ENCODE measurements around the gene FUT9.
"Not testable (repeated sequence)": the region's sequence is repeated elsewhere in the genome, so short reads cannot be mapped to it uniquely, and the experiment has no call there.

FUT9 gene

GRCh38 chr6:96194675-96195074, 178.9 kb downstream of the FUT9 start:
- DNase-seq = no peak

- no peak for DNase-seq
Observed at GRCh38 chr6:96195272-96195671, 179.5 kb downstream of the FUT9 start.

GRCh38 chr6:96196633-96197032, 180.9 kb downstream of the FUT9 start:
- no peak for DNase-seq

DNA sequence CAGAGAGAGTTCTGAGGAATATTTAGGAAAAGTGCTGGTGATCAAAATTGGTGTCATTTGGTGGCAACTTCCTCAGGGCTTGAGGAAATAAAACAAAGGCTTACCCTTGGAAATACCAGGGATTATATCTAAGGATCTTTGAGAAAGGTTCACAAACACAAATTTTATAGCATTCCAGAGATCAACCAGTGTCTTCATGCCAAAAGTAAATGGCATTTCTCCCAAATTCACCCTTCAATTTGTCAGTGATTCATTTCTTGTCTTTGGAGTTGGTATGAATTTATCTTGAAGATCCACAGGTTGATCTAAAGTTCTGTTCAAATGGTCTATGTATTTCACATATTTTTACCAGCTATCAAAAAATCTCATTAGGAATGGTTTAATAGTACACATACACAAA, 181.5 kb downstream of the FUT9 start:
- DNase-seq = no peak

DNA sequence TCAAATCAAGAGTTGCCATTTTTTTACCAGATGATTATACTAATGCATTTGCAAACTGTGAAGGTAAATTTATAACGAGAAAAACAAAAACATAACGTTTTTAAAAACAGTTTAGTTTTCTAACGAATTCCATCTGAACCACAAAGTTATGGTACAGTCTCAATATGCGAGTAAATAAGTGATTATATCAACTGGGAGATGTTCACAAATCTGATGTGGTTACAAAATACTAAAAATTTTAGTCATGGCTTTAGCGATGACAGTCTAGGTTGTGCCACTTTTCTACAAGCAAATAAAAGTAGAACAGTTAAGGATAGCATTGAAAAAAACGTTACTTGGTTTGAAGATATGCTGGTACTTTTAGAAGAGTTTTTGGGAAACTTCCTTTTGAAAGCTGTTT, 186.8 kb downstream of the FUT9 start:
- DNase-seq = no peak

- DNase-seq = no peak
Observed at GRCh38 chr6:96211341-96211740, 195.6 kb downstream of the FUT9 start.

GRCh38 chr6:96212066-96212465, 196.3 kb downstream of the FUT9 start:
- DNase-seq = no peak

DNA sequence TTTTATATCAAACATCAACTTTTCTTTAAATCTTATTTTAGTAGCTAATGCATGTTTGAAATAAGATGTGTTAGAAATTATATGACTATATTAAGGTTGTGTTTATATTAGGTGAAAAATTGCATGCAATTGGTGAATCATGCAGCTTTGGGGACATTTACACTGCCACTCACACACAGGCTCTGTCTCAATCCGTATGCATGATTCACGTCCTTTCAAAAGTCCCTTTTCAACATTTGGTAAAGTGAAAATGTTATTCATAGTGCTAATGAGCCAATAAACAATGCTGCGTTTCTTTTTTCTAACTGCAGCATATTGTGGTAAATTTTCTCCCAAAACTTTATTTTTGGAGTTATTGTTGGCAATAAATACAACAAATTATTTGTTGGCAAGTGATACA, 198.0 kb downstream of the FUT9 start:
- DNase-seq = no peak

GRCh38 chr6:96223695-96224094, 207.9 kb downstream of the FUT9 start:
- no peak for DNase-seq

DNA sequence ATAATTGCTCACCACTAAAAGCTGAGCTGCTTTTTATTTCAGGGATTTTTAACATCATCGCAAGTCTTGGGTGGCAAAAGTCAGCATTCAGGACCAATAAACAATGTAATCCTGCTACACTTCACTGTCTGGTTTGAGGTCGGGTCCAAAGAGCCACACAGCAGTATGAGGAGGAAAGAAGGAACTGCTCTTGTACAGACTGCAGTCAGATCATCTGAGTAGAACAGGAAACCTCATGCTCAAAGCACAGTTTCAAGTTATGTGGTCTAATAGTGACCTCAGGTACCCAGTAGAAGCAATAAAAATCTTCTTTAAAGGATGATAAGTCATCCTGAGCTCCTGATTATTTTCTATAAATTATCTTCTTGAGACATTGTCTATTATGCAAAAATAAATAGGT, 211.4 kb downstream of the FUT9 start:
- no peak for DNase-seq

GRCh38 chr6:96234444-96234843, 218.7 kb downstream of the FUT9 start:
- no peak for DNase-seq

GRCh38 chr6:96235927-96236326, 220.2 kb downstream of the FUT9 start:
- DNase-seq = no peak

- no peak for DNase-seq
Observed at GRCh38 chr6:96236471-96236870, 220.7 kb downstream of the FUT9 start.

- DNase-seq = no peak
Observed at GRCh38 chr6:96237638-96238347, 222.0 kb downstream of the FUT9 start.

GRCh38 chr6:96246563-96246962, 230.8 kb downstream of the FUT9 start:
- DNase-seq = no peak

DNA sequence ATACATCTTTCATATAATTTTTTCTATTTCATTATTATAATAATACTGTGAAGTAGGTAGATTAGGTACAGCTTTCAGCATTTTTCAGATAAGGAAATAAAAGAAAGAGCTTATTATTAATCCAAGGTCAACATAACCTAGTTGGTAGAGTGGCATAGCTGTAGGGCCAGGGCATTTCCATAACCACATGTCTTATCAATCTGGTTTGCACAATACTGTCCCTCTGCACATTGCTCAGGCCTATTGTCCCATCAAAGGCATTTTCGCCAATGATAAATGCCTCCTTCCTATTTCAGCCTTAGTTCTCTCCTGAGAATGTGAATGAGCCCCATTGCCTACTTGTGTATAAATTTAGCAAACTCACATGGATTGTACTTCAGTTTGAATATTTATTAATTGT, 234.0 kb downstream of the FUT9 start:
- DNase-seq = no peak

DNA sequence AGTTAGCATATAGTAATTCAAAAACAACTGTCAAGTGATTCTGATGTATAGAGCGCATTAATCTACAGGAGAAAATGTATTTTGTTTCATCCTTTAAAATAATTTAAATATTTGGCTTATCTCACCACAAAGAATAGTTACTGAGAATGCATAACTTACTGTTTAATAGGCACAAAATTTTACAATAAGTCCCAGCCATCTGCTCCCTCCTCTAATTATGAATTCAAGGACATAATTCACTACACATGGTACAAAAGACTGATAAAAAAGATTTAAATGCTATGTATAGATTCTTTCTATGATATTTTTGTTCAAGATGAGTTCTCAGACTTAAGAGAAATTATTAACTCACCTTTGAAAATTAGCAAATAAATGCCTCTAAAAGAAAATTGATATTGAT, 242.0 kb downstream of the FUT9 start:
- DNase-seq = no peak

GRCh38 chr6:96260787-96261430, 245.1 kb downstream of the FUT9 start:
- not testable (repeated sequence) for DNase-seq

Measured in bone marrow (tissue), 2 donors.